ENCODE results near the gene GATA3. TPM values are rescaled to one million over a fixed set of nuclear protein-coding genes. Genes with fewer than 3 reads are reported as not detected.

Gene GATA3
- total RNA-seq, 1 donor from 2014 or later = under 0.01 TPM

DNA sequence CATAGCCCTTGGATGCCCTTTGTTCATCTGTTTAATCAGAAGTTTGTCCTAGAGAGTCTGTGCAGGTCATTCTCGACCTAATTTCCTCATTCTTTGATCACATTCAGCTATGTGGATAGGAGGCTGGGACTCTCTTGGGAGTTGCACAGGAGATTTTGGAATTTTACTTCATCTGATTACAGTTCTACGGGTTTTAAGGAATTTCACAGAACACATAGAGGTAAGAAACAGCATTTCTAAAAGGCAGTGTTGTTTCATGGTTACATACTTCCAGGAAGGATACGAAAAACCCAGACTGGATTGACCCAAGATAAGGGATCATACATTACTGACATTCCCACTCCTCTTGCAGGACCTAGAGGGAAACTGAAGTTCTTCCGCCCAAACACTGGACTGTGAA is 45.9 kb downstream of the GATA3 start:
- TF ChIP-seq, protein P1, sequence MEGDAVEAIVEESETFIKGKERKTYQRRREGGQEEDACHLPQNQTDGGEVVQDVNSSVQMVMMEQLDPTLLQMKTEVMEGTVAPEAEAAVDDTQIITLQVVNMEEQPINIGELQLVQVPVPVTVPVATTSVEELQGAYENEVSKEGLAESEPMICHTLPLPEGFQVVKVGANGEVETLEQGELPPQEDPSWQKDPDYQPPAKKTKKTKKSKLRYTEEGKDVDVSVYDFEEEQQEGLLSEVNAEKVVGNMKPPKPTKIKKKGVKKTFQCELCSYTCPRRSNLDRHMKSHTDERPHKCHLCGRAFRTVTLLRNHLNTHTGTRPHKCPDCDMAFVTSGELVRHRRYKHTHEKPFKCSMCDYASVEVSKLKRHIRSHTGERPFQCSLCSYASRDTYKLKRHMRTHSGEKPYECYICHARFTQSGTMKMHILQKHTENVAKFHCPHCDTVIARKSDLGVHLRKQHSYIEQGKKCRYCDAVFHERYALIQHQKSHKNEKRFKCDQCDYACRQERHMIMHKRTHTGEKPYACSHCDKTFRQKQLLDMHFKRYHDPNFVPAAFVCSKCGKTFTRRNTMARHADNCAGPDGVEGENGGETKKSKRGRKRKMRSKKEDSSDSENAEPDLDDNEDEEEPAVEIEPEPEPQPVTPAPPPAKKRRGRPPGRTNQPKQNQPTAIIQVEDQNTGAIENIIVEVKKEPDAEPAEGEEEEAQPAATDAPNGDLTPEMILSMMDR (IDR thresholded peaks at IDR 0.05; ENCODE audit: insufficient read depth, low read length, severe bottlenecking) = no peak
- Histone ChIP-seq H3K4me3 (ENCODE audit: low read depth, low read length) (no peak overlapping the region), H3K36me3 (ENCODE audit: control insufficient read depth, insufficient read depth, low read length) (no peaks in the 10 kb centered on the region), H3K27me3 (ENCODE audit: control insufficient read depth, insufficient read depth, low read length) (no peaks in the 10 kb centered on the region)
- FAIRE-seq (no peak), DNase-seq (ENCODE audit: low read depth) (no peak)

DNA sequence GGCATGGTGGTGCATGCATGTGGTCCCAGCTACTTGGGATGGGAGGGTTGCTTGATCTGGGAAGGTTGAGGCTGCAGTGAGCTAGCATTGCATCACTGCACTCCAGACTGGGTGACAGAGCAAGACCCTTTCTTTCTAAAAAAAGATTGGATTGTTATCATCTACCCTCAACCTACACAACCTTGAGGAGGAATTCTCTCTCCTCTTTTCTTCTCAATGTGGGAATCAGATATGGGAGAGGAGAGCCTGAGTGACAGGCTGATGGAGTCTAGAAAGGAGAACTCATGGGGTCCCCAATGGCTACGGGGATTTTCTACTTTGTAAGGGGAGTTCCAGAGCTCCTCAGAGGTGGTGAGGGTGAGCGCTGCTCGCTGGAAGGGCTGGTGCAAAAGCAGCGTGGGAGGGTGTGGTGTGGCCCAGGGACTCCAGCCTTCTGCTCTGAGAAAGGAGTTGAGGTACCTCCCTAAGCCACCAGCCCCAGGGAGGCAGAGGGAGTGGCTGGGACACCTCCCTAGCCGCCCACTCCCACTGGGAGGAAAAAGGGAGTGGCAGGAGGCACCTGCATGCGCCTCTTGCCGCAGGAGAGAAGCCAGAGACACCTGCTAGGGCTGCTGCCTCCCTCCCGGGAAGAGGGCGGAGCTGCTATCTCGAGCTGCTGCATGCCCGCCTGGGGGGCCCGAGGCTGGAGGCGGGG is 48.4 kb downstream of the GATA3 start:
- no peak overlapping the region for H3K4me3 ChIP-seq (ENCODE audit: low read depth, low read length)
- no peaks in the 10 kb centered on the region for H3K36me3 ChIP-seq (ENCODE audit: control insufficient read depth, insufficient read depth, low read length)
- DNase-seq (ENCODE audit: low read depth) = no peak
- no peaks in the 10 kb centered on the region for H3K27me3 ChIP-seq (ENCODE audit: control insufficient read depth, insufficient read depth, low read length)
- no peak for FAIRE-seq
- TF ChIP-seq, protein P1 (IDR thresholded peaks at IDR 0.05; ENCODE audit: insufficient read depth, low read length, severe bottlenecking) = no peak

DNA sequence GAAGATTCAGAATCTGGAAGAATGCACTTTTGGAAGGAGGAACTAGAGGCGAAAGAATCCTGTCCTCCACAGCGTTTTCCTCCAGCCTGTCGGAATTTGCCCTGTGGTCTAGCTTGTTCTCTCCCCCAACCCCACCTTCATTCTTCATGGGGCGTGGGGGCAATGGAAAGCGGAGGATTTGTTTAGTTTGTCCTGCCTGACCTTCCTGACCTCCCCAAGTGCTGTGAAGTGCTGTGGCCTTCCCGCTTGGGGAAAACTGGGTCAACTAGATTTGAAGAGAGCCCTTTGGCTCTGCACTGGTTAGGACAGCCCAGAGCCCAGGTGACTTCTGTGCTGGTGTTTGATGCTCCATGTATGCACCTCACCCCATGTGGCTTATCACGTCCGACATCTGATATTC is 49.1 kb downstream of the GATA3 start:
- FAIRE-seq (no peak), DNase-seq (ENCODE audit: low read depth) (no peak)
- Histone ChIP-seq H3K36me3 (ENCODE audit: control insufficient read depth, insufficient read depth, low read length) (no peaks in the 10 kb centered on the region), H3K27me3 (ENCODE audit: control insufficient read depth, insufficient read depth, low read length) (no peaks in the 10 kb centered on the region), H3K4me3 (ENCODE audit: low read depth, low read length) (no peak overlapping the region)
- TF ChIP-seq, protein P1 (IDR thresholded peaks at IDR 0.05; ENCODE audit: insufficient read depth, low read length, severe bottlenecking) = no peak

DNA sequence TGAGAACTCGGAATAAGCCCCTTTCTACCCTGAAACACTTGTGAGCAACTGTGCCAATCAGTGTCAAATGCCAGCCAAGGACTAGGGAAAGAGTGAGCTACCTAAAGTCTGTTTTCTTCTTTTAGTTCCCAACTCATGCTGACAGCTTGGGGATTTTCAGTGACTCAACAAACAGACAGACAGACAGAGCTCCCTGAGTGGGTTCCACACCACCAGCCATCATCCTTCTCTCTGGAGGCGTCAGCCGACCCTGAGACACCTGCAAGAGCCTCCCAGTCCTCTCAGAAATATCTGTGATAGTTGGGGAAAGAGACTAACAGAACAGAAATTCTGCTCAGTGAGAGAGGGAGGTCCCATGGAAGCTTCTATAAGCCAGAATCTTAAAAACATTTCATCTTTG is 49.5 kb downstream of the GATA3 start:
- TF ChIP-seq, protein P1 (IDR thresholded peaks at IDR 0.05; ENCODE audit: insufficient read depth, low read length, severe bottlenecking) = no peak
- FAIRE-seq = no peak
- H3K4me3 ChIP-seq (ENCODE audit: low read depth, low read length) = no peak overlapping the region

DNA sequence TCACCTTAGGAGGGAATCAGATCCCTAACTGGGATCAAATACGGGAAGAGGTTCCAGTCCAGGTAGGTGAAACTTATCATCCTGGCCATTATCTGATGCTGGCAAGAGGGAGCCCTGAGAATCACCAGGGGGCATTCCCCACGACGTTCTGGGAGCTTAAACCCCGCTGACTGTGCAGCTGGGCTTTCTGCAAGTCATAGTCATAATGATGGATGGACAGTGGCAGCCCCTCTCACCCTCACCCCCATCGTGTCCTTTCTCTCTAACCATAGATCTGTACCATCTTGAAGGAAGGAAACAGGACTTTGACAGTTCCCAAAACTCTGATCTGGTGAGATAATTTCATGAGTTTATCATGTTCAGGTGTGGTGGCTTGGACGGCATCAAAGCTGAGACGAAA is 50.2 kb downstream of the GATA3 start:
- no peaks in the 10 kb centered on the region for H3K36me3 ChIP-seq (ENCODE audit: control insufficient read depth, insufficient read depth, low read length)
- FAIRE-seq = no peak
- TF ChIP-seq, protein P1 (IDR thresholded peaks at IDR 0.05; ENCODE audit: insufficient read depth, low read length, severe bottlenecking) = no peak

More for the DNA sequence above, 49.5 kb downstream of the GATA3 start:
- no peaks in the 10 kb centered on the region for H3K36me3 ChIP-seq (ENCODE audit: control insufficient read depth, insufficient read depth, low read length)
- no peak for DNase-seq (ENCODE audit: low read depth)
- H3K27me3 ChIP-seq (ENCODE audit: control insufficient read depth, insufficient read depth, low read length) = no peaks in the 10 kb centered on the region

DNA sequence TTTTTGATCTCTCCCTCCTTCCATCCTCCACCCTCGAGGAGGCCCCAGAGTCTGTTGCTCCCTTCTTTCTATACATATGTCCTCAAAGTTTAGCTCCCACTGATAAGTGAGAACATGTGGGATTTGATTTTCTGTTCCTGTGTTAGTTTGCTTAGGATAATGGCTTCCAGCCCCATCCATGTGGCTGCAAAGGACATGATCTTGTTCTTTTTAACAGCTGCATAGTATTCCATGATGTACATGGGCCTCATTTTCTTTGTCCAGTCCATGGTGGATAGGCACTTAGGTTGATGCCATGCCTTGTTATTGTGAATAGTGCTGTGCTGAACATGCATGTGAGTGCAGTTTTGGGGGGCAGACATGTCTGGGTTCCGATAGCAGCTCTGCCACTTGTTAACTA is 51.4 kb downstream of the GATA3 start:
- Histone ChIP-seq H3K27me3 (ENCODE audit: control insufficient read depth, insufficient read depth, low read length) (no peaks in the 10 kb centered on the region), H3K36me3 (ENCODE audit: control insufficient read depth, insufficient read depth, low read length) (no peaks in the 10 kb centered on the region), H3K4me3 (ENCODE audit: low read depth, low read length) (no peak overlapping the region)
- TF ChIP-seq, protein P1 (IDR thresholded peaks at IDR 0.05; ENCODE audit: insufficient read depth, low read length, severe bottlenecking) = no peak
- FAIRE-seq (no peak), DNase-seq (ENCODE audit: low read depth) (no peak)

More for the DNA sequence above, 50.2 kb downstream of the GATA3 start:
- DNase-seq (ENCODE audit: low read depth) = no peak
- Histone ChIP-seq H3K27me3 (ENCODE audit: control insufficient read depth, insufficient read depth, low read length) (no peaks in the 10 kb centered on the region), H3K4me3 (ENCODE audit: low read depth, low read length) (no peak overlapping the region)

Data from bronchial epithelial cell (primary cell).